Left renal cortex interstitium (tissue), 4 donors: ENCODE results near the gene CUEDC1. TPM values are rescaled to one million over a fixed set of nuclear protein-coding genes. Genes with fewer than 3 reads are reported as not detected.
"Not testable (repeated sequence)": the region's sequence is repeated elsewhere in the genome, so short reads cannot be mapped to it uniquely, and the experiment has no call there.

Source experiments
- DNase-seq, 4 donors: peaks; one replicate each; pipeline ENCODE4 v3.0.0-alpha.2; 2013; ENCODE audit warnings: low read depth in 4 of 4, low spot score in 2 of 4, missing footprints in 1 of 4
- polyA plus RNA-seq, 4 donors: library from polyadenylated mRNA; unstranded; fragments of 120-200 nt; gene quantifications; one replicate each; pipeline ENCODE4 v1.2.1, GENCODE V29; 2013; ENCODE audit not compliant: insufficient read length in 4 of 4

CUEDC1 gene
- polyA plus RNA-seq, 4 donors: 42.9 to 58.7 (median 52.2) TPM

- DNase-seq: no peak
Observed at GRCh38 chr17:57941384-57942370, 13.5 kb downstream of the CUEDC1 start.

- no peak for DNase-seq
Observed at GRCh38 chr17:57940653-57941329, 14.4 kb downstream of the CUEDC1 start.

GRCh38 chr17:57940231-57940630, 15.0 kb downstream of the CUEDC1 start:
- DNase-seq: no peak

DNA sequence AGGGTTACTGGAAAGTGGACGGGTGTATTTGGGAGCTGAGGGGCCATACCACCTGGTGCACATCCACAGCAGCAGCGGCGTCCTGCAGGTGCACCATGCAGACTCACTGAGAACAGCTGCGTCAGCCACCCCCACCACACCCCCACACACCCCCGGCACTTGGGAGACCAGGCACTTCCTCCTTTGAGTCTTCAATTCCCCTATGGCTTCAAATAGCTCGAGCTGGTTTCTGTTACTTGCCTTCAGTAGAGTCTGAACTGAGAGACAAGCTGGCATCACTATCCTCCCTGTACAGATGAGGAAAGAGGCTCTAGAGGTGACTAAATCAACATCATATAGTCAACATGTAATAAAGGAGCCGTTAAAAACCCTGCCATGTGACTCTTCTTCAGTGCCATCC, 15.4 kb downstream of the CUEDC1 start:
- no peak for DNase-seq

- DNase-seq: no peak
Observed at GRCh38 chr17:57938061-57938502, 17.1 kb downstream of the CUEDC1 start.

DNA sequence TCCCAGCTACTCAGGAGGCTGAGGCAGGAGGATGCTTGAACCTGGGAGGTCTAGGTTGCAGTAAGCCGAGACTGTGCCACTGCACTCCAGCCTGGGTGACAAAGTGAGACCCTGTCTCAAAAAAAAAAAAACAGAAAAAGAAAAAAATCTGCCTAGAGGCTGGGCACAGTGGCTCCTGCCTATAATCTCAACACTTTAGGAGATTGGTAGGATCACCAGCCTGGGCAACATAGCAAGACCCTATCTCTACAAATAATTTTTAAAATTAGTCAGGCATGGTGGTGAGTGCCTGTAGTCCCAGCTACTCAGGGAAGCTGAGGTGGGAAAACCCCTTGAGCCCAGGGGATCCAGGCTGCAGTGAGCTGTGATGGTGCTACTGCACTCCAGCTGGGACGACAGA, 17.7 kb downstream of the CUEDC1 start:
- no peak for DNase-seq

DNA sequence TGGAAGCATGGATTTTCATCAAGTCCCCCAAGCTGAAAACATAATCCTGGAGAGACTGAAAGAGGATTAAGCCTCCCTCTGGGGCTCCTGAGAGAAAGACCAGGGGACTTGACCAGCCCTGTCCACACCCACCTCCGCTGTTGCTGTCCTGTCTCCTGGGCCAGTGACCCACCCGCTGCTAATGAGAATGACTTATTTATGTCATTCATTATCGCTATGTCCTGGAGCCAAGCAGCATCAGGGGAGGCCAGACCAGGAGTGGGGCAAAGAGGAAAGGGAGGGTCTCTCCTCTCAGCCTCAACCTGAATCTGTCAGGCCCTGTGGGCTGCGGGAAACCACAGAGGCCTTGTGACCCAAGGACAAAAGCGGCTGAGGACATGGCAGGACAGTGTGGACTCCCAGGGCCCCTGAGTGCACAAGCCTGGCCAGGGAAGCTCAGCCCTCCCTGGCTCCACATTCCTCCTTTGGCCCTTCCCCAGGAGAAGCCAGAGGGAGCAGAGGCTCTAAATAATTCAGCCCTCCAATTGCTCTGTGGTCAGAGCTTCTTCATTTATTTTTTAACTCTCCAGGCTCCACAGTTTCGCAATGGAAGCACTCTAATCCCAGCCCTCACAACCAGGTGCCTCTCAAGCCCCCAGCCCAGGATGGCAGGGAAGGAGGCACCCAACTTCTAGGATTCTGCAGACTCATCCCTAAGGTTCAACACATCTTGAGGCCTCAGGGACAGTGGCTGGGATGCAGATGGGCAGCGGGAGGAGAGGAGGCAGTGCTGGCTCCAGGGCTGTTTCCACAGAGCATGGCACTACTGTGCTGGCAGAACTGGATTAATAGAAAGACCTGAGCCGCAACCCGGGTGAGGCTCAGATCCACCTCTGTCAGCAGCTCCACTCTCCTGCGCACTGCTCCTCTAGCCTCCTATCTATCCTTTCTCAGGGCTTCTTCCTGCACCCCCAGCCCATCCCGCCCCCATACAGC, 19.1 kb downstream of the CUEDC1 start:
- no peak for DNase-seq

DNA sequence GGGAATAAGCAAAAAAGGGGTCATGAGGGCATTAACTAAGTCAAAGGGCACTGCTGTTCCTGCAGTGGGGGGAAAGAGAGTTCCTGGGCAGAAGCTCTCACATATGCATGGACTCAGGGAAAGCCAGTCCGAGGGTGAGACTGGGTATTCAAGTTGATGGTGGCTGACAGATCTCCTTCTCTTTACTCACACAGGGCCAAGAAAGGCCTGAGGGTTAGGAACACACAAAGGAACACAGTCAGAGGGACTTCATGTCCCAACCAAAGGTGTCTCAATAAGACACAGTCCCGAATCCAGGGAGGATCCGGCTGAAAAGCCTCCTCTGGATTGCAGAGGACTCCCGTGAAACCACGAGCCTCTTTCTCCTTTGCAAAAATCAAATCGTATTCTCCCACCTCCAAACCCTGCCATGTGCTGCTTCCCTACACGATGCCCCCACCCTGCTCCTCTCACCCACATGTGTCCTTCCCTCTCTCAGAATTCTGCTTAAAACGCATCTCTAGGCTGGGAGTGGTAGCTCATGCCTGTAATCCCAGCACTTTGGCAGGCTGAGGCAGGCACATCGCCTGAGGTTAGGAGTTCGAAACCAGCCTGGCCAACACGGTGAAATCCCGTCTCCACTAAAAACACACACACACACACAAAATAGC, 23.6 kb downstream of the CUEDC1 start:
- DNase-seq: no peak

GRCh38 chr17:57930239-57930638, 25.0 kb downstream of the CUEDC1 start:
- DNase-seq: no peak

GRCh38 chr17:57929386-57929785, 25.8 kb downstream of the CUEDC1 start:
- DNase-seq: no peak

GRCh38 chr17:57928928-57929327, 26.3 kb downstream of the CUEDC1 start:
- DNase-seq: no peak

DNA sequence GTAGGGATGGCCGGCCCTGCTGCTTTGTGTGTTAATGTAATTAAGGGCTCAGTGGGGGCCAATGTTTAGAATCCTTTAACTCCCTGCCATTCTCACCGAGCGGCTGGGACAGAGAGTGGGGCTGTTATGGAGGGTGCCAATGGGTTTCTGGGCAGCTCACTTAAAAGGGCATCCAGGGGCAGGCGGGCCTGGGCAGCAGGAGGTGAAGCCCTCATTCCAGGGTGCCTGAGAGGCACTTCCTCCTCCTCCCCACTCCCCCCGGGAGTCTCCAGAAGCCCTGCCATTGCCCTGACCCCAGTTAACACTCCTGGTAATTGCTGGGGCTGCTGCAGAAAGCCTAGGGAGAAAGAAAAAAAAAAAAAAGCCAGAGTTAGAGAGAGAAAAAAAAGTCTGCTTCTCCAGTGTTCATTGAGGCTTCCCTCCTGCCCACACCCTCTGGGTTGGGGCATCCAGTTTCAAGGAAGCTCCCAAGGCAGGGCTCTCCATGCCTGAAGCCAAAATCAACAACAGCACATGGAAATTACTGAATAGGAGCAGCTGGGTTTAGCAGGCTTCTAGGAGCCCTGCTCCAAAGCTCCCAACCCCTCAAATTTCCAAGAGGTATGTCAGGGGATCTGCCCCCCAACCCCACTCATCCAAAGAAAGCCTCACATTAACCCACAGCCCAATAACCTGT, 28.0 kb downstream of the CUEDC1 start:
- peak in 1 of 4 donors; percentile 69 for DNase-seq

GRCh38 chr17:57926723-57927047, 28.5 kb downstream of the CUEDC1 start:
- no peak for DNase-seq

DNA sequence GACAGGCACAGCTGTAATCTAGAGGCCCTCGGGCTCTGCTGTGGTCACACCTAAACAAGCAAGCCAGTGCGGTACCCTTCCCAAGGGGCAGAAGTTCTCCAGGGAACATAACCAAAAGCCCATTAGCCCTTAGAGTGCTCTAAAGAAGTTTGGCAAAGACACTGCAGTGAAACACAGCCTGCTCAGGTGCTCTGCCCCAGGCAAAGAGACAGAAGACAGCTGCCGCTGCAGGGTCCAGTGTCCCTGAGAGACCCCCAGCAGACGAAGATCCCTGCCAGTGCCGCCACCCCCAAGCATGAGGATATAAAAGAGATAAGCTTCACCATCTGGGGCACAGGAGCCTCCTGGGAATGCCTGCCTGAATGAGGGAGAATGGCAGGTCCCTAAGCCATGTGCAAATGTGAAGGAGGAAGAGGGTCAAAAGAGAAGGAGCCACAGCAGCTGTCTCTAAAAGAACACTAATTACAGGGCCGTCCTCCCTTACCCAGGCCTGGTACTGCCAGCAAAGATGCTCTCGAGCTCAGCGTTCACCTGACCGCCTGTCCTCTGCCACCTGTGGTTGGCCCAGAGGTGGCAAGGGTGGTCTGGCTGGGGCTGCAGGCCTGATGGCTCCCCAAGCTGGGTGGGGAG, 29.7 kb downstream of the CUEDC1 start:
- DNase-seq: no peak

- DNase-seq: no peak
Observed at GRCh38 chr17:57924677-57925076, 30.5 kb downstream of the CUEDC1 start.

DNA sequence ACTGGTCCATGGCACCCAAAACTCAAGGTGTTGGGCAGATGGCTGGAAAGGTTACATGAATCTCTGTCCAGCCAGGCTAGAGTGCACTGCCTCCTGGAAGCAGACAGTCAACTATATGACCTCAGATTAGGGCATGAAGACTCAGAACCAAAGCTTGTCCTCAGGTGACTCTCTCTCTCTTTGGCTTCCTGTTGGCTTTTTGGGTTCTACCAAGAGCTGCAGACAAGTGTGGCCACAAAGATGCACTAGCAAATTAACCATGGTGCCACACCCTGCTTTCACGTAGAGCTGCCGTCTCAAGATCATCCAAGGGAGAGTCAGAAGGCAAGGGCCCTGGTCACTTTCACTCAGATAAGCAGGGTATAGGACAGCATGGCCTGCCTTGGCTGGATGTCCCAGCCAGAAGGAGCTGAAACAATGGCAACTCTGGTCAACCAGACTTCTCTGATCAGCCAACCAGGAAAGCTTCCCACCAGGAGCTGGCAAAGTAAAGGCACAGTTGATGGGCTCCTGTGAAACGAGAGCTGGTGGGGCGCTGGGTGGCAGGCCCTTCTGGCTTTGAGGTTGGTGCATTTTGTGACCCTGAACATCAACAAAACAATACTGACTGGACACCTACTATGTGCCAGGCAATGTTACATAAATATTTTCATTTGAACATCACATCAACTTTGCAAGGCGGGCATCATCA, 31.9 kb downstream of the CUEDC1 start:
- DNase-seq: no peak

GRCh38 chr17:57922745-57923144, 32.5 kb downstream of the CUEDC1 start:
- not testable (repeated sequence) for DNase-seq

DNA sequence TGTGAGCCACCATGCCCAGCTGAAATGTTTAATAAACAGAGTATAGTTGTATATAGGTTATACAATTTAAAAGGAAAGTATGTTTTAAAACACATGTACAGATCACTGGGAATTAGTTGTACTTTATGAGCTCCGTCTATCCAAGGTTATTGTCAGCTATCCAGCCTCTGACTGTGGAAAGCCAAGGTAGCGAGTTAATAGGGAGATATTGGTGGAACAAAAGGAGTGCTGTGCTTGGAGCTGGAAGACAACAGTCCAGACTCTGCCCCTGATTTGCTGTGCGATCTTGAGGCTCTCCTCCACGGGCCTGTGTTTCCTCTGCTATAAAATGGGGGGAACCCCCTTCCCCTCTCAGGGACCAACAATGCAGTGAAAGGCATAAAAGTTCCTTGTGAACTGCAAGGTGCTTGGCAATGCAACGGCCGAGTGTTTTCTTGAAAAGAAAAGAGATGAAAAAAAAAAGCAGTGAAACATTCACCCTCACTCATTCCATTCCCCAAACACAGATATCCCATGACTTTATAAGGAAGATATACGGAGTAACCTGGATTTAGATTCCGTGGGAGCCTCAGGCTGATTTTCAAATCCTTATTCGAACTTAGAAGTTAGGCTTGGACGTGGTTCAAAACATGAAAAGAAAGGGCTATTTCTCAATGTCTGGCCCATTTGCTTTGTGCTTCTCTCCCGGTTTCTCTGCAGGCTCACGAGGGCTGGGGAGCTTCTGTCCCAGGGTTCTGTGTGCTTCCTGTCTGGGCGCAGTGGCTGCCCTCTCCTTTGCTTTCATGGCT, 34.1 kb downstream of the CUEDC1 start:
- no peak for DNase-seq
